ENCODE measurements around the gene SS18L1.

GRCh38 chr20:62151225-62151624 is 7.7 kb downstream of the SS18L1 start:
- TF ChIP-seq CTCF (IDR thresholded peaks at IDR 0.05; ENCODE audit: insufficient read depth, low read depth, low read length) (no peak), EZH2 (IDR thresholded peaks at IDR 0.05; ENCODE audit: insufficient read depth, low read length) (no peak)

All from astrocyte (in vitro differentiated cells and primary cell).